IMR-90 (cell line): ENCODE data around the gene USP17L12. TPM values are rescaled to one million over a fixed set of nuclear protein-coding genes. Genes with fewer than 3 reads are reported as not detected.

ENCODE experiments used
- polyA plus RNA-seq, 3 experiments: library from polyadenylated mRNA; depleted of rRNA; stranded (reverse); fragments of >200 nt; gene quantifications; 2 replicates each; pipeline ENCODE4 v1.2.3, GENCODE V29; 2012; ENCODE audit warnings: low replicate concordance in 1 of 3
- total RNA-seq: library from RNA; depleted of rRNA; stranded (reverse); fragments of >200 nt; gene quantifications from 2 replicates; pipeline ENCODE4 v1.2.3, GENCODE V29; 2012; rRNA removed

The USP17L12 gene
- total and polyA plus RNA-seq, 2 of the 4 experiments (the other 2 are of a cell fraction), result not detected

Other genes with a start within 250 kb of the USP17L12 start
- not detected in 2 replicates for gene FAM90A26, start 49.7 kb upstream of the USP17L12 start, total RNA-seq
- not detected in 2 replicates for gene FAM90A26, start 49.7 kb upstream of the USP17L12 start, polyA plus RNA-seq (2012; rRNA removed)
- not detected in 2 replicates for gene USP17L10, start 9.5 kb upstream of the USP17L12 start, total RNA-seq
- not detected in 2 replicates for gene USP17L10, start 9.5 kb upstream of the USP17L12 start, polyA plus RNA-seq (2012; rRNA removed)
- gene USP17L11, start 4.7 kb upstream of the USP17L12 start, total RNA-seq, result not detected in 2 replicates
- gene USP17L11, start 4.7 kb upstream of the USP17L12 start, polyA plus RNA-seq (2012; rRNA removed), result not detected in 2 replicates
- gene USP17L13, start 4.7 kb downstream of the USP17L12 start, total RNA-seq, result not detected in 2 replicates
- gene USP17L13, start 4.7 kb downstream of the USP17L12 start, polyA plus RNA-seq (2012; rRNA removed), result not detected in 2 replicates
- gene USP17L15, start 14.2 kb downstream of the USP17L12 start, total RNA-seq, result not detected in 2 replicates
- not detected in 2 replicates for gene USP17L15, start 14.2 kb downstream of the USP17L12 start, polyA plus RNA-seq (2012; rRNA removed)
- not detected in 2 replicates for gene USP17L17, start 23.7 kb downstream of the USP17L12 start, total RNA-seq
- gene USP17L17, start 23.7 kb downstream of the USP17L12 start, polyA plus RNA-seq (2012; rRNA removed), result not detected in 2 replicates
- not detected in 2 replicates for gene USP17L18, start 28.5 kb downstream of the USP17L12 start, total RNA-seq
- not detected in 2 replicates for gene USP17L18, start 28.5 kb downstream of the USP17L12 start, polyA plus RNA-seq (2012; rRNA removed)
- not detected in 2 replicates for gene USP17L19, start 33.2 kb downstream of the USP17L12 start, total RNA-seq
- gene USP17L19, start 33.2 kb downstream of the USP17L12 start, polyA plus RNA-seq (2012; rRNA removed), result not detected in 2 replicates
- not detected in 2 replicates for gene USP17L20, start 38.0 kb downstream of the USP17L12 start, total RNA-seq
- gene USP17L20, start 38.0 kb downstream of the USP17L12 start, polyA plus RNA-seq (2012; rRNA removed), result not detected in 2 replicates
- not detected in 2 replicates for gene USP17L21, start 42.7 kb downstream of the USP17L12 start, total RNA-seq
- not detected in 2 replicates for gene USP17L21, start 42.7 kb downstream of the USP17L12 start, polyA plus RNA-seq (2012; rRNA removed)
- gene USP17L22, start 47.5 kb downstream of the USP17L12 start, total RNA-seq, result not detected in 2 replicates
- not detected in 2 replicates for gene USP17L22, start 47.5 kb downstream of the USP17L12 start, polyA plus RNA-seq (2012; rRNA removed)
- gene USP17L24, start 105.0 kb downstream of the USP17L12 start, total RNA-seq, result not detected in 2 replicates
- not detected in 2 replicates for gene USP17L24, start 105.0 kb downstream of the USP17L12 start, polyA plus RNA-seq (2012; rRNA removed)
- not detected in 2 replicates for gene USP17L25, start 109.8 kb downstream of the USP17L12 start, total RNA-seq
- not detected in 2 replicates for gene USP17L25, start 109.8 kb downstream of the USP17L12 start, polyA plus RNA-seq (2012; rRNA removed)
- not detected in 2 replicates for gene USP17L26, start 114.5 kb downstream of the USP17L12 start, total RNA-seq
- not detected in 2 replicates for gene USP17L26, start 114.5 kb downstream of the USP17L12 start, polyA plus RNA-seq (2012; rRNA removed)
- gene USP17L5, start 119.3 kb downstream of the USP17L12 start, total RNA-seq, result not detected in 2 replicates
- not detected in 2 replicates for gene USP17L5, start 119.3 kb downstream of the USP17L12 start, polyA plus RNA-seq (2012; rRNA removed)
- not detected in 2 replicates for gene USP17L27, start 124.0 kb downstream of the USP17L12 start, total RNA-seq
- not detected in 2 replicates for gene USP17L27, start 124.0 kb downstream of the USP17L12 start, polyA plus RNA-seq (2012; rRNA removed)
- gene USP17L28, start 128.7 kb downstream of the USP17L12 start, total RNA-seq, result not detected in 2 replicates
- gene USP17L28, start 128.7 kb downstream of the USP17L12 start, polyA plus RNA-seq (2012; rRNA removed), result not detected in 2 replicates
- not detected in 2 replicates for gene USP17L29, start 133.5 kb downstream of the USP17L12 start, total RNA-seq
- gene USP17L29, start 133.5 kb downstream of the USP17L12 start, polyA plus RNA-seq (2012; rRNA removed), result not detected in 2 replicates
- not detected in 2 replicates for gene USP17L30, start 143.0 kb downstream of the USP17L12 start, total RNA-seq
- gene USP17L30, start 143.0 kb downstream of the USP17L12 start, polyA plus RNA-seq (2012; rRNA removed), result not detected in 2 replicates
- not detected in 2 replicates for gene DEFB131A, start 224.3 kb downstream of the USP17L12 start, total RNA-seq
- not detected in 2 replicates for gene DEFB131A, start 224.3 kb downstream of the USP17L12 start, polyA plus RNA-seq (2012; rRNA removed)